HG02870 (cell line): ENCODE measurements around the gene SAPCD2.
"Not testable (repeated sequence)": the region's sequence is repeated elsewhere in the genome, so short reads cannot be mapped to it uniquely, and the experiment has no call there.

Experiments used
- ATAC-seq: cut with Tn5 transposase; IDR thresholded peaks from one replicate; pipeline ENCODE4 v1.9.1; 2021; ENCODE audit warnings: mild to moderate bottlenecking, moderate library complexity; ENCODE audit not compliant: unreplicated experiment

Gene SAPCD2, protein sequence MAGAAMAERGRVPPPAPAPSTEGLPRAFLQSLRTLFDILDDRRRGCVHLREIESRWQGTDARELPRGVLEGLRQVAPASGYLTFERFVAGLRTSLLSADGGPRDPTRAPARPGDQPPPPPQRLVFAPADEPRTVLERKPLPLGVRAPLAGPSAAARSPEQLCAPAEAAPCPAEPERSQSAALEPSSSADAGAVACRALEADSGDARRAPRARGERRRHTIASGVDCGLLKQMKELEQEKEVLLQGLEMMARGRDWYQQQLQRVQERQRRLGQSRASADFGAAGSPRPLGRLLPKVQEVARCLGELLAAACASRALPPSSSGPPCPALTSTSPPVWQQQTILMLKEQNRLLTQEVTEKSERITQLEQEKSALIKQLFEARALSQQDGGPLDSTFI

DNA sequence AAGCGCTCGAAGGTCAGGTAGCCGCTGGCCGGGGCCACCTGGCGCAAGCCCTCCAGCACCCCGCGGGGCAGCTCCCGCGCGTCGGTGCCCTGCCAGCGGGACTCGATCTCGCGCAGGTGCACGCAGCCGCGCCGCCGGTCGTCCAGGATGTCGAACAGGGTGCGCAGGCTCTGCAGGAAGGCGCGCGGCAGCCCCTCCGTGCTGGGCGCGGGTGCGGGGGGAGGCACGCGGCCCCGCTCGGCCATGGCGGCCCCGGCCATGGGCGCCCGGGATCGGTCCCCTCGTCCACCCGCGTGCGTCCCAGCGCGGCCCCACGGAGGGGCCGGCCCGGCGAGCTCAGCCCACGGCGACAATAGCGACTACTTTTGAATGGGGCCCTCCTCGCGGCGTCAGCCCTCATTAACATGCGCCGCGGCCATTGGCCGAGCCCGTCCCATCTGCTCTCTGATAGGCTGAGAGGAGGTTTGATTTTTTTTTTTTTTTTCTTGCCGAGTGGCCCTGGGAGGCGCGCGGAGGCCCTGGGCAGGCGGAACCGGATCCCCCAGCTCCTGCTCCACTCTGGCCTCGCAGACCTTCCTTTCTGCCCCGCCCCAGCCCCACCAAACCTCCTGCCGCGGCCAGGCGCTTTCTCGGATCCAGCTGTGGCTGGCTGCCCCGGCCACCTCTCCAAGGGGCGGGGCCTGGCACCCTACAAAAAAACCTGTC, at the start of gene SAPCD2:
SAPCD2 (minus strand) TSS at position 357 of the 705 bp plus-strand sequence; CDS start at position 260, 97 bp downstream.
- peak; percentile 69 for ATAC-seq

DNA sequence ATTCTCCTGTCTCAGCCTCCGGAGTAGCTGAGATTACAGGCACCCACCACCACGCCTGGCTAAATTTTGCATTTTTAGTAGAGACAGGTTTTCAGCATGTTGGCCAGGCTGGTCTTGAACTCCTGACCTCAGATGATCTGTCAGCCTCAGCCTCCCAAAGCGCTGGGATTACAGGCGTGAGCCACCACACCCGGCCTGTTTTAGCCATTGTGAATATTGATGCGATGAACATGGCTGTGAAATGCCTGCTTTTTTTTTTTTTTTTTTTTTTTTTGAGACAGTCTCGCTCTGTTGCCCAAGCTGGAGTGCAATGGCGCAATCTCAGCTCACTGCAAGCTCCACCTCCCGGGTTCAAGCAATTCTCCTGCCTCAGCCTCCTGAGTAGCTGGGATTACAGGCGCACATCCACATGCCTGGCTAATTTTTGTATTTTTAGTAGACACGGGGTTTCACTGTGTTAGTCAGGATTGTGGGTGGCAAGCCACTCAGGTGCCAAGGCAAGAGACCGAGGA, 47.8 kb upstream of the SAPCD2 start:
- ATAC-seq: not testable (repeated sequence)

DNA sequence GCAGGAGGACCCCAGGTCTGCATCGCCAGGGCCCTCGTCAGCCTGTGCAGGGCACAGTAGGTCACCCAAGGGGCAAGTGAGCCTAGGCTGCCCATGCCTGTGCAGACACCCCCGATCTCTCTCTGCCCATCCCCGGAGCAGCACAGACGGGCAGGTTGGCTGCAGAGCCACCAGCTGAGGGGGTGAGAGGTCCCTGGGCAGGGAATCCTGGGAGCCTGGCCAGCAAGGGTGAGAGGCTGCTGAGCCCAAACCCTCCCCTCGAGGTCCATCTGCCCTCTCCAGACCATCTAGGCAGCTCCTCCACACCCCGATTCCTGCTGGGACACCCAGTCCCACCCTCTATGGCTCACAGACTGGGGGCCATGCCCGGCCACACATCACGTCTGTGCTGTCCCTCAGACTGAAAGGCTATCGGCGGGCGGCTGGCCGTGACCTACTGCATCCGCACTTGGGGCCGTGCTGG, 46.9 kb upstream of the SAPCD2 start:
- no peak for ATAC-seq

DNA sequence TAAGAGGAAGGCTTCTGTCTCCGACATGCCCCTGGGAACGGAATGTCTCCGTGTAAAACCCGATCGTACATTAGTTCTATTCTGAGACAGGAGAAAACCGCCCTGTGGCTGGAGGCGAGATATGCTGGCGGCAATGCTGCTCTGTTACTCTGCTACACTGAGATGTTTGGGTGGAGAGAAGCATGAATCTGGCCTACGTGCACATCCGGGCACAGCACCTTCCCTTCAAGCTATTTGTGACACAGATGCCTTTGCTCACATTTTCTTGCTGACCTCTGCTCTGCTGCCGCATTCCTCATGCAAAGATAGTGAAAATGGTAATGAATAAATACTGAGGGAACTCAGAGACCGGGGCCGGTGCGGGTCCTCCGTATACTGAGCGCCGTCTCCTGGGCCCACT, 46.4 kb upstream of the SAPCD2 start:
- no peak for ATAC-seq

DNA sequence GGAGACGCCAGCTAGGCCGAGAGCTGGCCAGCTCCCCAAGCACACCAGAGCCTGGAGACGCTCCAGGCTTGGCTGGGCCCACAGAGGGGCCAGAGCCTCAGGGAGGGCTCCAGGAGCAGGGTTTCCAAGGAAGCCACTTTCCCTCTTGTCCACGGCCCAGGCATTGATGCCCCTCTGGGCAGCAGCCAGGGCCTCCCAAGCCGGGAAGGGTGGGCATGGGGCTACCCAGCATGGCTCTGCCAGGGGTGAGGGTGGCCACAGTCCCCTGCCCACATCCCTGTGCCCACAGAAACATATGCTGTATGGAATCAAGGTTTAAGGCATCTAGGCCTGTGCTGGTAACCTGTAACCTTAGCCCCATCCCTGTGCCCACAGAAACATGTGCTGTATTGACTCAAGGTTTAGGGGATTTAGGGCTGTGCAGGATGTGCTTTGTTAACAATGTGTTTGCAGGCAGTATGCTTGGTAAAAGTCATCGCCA, 45.7 kb upstream of the SAPCD2 start:
- no peak for ATAC-seq

DNA sequence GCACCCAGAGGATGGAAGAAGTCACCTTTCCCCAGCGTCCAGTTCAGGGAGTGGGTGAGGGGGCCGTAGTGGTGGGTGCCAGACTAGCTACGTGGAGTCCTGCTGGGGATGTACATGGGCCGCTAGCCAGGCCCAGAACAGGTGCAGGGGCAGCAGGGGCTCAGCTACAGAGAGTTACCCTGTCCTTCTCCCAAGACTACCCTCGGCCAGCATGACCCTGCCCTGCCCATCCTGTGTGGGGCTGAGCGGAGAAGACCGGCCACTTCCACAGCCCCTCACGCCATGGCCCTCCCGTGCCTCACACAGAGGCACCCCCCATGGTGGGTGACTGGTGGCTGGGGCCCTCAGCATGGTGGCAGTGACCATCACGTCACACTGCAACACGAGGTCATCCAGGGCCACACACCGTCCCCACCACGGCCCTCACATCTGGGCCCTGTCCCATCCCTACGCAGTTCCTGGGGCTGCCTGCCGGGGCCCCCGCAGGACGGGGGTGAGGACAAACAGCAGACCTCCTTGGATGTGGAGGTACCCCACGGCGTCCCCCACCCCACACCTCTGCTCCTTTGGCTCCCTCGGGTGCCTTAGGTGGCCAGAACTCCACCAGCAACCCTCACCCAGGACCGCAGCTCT, 45.2 kb upstream of the SAPCD2 start:
- ATAC-seq: no peak

DNA sequence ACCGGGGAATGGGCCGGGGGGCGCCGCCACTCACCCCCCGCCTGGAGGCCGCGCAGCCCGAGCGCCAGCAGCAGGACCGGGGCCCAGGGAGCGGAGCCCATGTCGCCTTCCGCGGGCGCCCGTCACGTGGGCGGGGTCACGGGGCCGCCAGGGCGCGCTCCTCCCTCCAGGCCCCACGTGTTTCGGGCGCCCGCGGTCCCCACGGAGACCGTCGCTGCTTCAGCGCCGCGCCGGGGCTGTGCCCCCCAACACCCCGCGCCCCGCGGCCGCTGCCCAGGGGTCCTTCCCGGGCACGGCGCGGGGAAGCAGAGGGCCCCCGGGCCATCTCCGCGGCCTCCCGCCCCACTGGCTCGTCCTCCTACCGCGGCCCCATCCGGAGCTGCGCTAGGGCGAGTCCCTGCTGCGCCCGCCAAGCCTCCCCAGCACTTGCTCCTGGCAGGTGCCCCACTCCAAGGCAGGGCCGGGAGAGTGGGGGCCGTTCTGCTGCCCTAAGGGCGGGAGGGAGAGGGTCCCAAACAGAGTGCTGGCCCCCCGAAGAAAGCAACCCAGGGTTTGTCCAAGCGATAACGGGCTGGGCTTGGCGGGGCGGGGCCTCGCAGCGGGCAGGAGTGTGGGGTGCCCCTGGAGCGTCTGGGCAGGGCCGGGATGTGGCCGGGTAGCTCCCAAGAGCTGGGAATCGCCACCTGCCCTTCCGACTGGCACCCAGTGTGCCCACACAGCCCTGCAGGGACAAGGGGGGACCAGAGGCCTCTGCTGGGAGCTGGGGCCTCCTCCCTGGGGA, 44.4 kb upstream of the SAPCD2 start, which contains the start of gene DPP7:
DPP7 (minus strand) TSS at position 121 of the 781 bp plus-strand sequence; CDS start at position 101, 20 bp downstream.
- ATAC-seq: no peak

DNA sequence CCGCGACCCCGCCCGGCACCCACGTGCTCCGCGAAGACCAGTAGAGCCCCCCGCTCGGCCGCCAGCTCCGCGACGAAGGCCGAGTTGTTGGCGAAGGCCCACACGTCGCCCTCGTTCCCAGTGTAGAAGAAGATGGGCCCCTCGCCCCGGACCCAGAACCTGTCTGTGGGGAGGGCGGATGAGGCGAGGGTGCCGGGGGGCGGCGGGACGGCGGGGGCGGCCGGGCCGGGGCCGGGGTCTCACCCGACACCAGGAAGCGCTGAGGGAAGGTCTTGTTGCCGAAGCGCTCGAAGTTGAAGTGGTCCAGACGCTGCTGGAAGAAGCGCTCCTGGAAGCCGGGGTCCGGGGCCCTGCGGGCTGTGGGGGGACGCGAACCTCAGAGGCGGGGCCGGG, 43.9 kb upstream of the SAPCD2 start:
- no peak for ATAC-seq

DNA sequence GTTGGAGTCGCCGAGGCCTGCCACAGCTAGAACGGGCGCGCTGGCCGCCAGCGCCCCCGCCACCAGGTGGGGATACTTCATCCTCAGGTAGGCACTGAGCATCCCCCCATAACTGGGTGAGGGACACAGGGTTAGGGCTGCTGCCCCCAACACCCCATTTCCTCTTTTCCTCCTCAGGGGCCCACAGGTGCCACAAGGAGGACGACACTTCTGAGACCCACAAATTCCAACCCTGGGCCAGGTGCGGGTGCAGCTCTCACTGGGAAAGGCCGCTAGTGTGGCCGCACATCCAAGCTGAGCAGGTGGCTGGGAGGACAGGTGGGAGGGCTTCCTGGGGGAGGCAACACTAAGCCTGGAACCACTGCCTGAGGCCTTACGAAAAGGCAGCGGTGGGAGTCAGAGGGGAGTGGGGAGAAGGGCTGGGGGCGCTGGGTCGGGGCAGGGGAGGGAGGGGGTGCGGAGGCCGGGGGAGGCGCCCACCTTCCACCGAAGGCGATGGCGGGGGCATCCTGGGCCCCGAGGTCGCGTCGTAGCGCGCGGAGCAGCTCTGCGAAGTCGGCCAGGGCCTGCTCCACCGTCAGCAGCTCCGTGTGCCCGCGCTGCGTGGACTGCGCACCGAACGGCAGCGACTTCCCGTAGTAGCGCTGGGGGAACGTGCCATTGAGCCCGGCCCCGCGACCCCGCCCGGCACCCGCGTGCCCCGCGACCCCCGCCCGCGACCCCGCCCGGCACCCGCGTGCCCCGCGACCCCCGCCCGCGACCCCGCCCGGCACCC, 43.2 kb upstream of the SAPCD2 start:
- ATAC-seq: no peak

DNA sequence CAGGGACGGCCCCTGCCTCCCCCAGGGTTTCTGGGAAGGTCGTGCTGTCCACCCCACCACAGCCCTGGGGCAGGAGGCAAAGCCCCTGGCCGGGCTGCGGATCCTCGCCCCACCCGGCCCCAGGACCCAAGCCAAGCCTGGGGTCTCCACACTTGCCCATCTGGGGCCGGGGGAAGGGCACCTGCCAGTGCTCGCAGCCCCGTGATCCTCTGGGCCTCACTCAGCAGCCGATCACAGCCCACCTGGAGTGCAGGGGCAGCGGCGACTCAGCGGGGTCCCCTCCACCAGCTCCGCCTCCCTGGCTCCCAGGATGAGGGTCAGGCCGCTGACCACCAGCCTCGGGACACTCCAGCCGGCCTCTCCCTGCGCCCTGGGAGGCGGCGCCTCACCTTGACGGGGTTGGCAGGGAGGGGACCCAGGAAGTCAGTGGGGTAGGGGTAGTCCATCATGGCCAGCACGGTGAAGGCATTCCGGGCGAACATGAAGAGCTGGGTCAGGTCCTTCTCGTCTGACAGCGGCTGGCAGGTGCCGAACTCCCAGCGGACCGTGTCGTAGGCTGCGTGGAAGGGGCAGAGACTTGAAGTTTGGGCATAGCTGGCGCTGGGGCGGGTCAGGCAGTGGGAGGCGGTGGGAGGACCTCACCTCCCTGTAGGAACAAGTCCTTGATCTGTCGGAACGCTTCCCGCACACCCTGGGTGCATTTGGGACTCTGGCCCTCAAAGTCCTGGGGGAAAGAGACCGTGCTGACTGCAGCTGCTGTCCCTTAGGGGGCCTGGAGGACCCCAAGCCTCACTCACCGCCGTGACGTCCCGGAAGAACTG, 42.4 kb upstream of the SAPCD2 start:
- no peak for ATAC-seq

DNA sequence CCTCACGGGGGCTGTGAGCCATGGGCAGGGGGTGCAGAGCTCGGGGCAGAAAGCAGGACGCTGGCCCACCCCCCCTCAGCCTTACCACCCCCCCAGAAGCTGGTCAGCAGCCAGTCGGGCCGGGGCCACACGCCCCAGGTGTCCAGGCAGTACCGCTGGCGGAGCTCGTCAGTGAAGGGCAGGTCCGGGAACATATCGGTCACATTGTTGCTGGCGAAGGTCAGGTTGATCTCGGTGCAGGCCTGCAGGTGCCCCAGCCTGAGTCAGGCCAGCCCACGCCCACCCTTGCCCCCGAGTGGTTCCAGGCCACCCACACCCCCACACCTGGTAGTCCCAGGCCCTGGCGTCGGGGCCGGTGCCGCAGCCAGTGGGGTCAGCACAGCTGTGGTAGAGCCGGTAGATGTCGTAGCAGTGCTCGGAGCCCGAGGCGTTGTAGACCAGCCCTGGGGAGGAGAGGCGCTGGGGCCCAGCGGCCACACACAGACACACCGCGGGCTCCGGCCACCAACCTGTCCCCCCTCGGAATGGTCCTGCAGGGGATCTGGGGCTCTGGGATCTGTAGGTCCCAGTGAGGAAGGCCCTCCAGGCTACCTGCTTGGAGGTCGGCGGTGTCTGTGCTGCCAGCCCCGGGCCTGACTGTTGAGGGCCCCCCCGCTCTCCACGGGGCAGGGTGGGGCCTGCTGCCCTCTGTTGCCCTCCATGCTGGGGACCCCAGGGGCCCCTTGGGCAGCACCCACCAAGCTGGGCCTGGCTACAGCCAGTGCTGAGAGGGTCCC, 41.6 kb upstream of the SAPCD2 start:
- ATAC-seq: no peak

DNA sequence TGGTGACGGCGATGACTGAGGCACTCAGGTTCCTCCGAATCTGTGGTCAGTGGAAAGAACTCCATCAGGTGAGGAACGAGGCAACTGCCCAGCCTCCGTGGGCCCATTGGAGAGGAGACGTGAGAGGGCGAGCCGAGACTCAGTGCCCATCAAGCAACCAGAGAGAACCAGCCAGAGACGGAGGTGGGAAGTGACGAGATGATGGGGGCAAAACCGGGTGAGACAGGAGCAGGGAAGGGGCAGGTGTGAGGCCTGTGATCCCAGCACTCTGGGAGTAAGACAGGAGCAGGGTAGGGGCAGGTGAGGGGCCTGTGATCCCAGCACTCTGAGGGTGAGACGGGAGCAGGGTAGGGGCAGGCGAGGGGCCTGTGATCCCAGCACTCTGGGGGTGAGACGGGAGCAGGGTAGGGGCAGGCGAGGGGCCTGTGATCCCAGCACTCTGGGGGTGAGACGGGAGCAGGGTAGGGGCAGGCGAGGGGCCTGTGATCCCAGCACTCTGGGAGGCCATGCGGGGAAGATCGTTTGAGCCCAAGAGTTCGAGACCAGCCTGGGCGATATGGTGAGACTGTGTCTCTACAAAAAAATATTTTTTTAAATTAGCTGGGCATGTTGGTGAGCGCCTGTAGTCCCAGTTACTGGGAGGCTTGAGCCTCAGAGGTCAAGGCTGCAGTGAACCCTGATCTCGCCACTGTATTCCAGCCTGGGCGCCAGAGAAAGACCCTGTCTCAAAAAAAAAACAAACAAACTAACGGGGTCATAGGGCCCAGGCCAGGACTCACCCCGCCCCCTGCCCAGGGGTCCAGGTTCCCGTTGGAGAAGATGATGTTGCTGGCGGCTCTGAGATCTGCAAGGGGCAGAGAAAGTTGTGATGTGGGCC, 40.8 kb upstream of the SAPCD2 start:
- no peak for ATAC-seq

DNA sequence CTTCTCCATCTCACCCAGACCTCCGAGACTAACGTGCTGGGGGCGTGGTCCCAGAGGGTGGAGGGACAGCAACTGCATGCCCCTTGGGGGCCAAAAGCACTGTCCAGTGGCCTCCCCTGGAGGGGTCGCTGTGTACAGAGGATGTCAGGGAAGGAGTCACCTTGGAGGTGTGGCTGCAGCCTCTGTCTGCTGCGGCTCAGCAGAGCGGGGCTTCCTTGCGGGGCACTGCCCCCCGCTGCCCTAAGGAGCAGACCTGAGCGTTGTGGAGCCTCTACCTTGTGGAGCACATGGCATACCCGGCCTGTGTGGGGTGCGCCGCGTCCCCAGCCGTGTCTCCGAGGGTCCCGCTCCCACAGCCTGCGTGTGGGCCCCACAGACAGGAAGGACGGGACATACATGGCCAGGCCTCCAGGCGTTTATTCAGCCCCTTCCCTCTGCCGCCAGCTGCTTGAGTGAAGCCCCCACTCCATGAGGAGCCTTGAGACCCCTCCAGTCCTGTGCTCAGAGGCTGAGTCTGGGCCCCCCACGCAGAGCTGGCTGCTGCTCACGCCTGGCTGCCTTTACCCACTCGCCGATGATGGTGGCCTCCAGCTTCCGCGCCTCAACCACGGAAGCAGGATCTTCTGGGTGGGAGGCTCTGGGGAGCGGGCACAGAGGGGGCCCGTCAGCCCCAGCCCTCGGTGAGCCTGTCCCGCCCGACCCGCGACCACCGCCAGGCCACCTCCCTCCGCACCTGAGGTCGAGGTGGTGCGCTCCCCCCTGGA, 40.0 kb upstream of the SAPCD2 start:
- ATAC-seq: no peak

DNA sequence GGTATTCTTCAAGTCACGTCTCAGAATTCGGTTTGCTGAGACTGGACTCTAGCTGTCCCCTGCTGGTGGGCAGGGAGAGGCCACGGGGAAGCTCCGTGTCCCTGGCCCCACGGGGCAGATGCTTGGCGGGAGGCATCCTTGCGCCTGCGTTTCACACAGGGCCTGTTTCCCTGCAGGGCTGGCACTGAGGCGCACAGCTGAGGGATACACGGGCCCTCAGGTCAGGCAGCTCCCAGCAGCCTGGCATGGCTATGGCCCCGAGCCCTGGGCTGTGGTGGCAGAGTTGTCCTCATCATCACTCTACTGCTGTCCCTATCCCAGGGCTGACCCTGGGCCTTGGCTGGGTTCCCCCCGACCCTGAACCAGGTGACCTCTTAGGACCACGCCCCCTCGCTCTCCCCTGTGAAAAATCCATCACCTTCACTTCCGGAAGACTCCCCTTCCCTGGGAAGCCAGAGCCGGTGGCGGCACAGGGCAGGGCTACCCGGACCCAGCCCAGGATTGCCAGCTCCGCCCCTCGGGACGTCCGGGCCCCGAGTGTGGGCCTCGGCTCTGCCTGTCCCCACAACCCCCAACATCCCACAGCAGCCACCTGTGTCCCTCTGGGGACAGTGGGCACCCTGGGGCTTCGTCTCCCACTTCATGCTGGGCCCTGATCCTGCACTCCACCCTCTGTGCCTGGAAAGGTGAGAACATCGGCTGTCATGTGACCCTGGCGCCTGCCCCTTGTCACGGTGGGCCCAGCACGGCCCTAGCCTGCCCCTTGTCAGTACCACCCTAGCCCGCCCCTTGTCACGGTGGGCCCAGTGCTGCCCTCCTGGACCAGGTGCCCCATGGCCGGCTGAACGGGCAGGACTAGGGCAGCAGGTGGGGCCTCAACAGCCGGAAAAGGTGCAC, 39.1 kb upstream of the SAPCD2 start:
- ATAC-seq: no peak

DNA sequence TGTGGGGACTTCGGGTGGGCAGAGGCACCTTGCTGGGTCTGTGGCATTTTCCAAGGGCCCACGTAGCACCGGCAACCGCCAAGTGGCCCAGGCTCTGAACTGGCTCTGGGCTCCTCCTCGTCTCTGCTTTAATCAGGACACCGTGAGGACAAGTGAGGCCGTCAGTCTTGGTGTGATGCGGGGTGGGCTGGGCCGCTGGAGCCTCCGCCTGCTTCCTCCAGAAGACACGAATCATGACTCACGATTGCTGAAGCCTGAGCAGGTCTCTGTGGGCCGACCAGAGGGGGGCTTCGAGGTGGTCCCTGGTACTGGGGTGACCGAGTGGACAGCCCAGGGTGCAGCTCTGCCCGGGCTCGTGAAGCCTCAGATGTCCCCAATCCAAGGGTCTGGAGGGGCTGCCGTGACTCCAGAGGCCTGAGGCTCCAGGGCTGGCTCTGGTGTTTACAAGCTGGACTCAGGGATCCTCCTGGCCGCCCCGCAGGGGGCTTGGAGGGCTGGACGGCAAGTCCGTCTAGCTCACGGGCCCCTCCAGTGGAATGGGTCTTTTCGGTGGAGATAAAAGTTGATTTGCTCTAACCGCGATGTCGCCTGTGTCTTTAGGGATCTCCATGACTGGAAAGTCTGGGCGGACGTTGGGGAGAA, 38.4 kb upstream of the SAPCD2 start:
- ATAC-seq: no peak
